Measurements from ENCODE around the gene HYAL2.
"Not testable (repeated sequence)": the region's sequence is repeated elsewhere in the genome, so short reads cannot be mapped to it uniquely, and the experiment has no call there.

The HYAL2 gene

GRCh38 chr3:50327943-50328691 is 5.6 kb upstream of the HYAL2 start, which contains the start of gene TUSC2:
TUSC2 (minus strand) TSS chr3:50328223; CDS start chr3:50328099, 124 bp downstream.
- peak; percentile 91 for DNase-seq

GRCh38 chr3:50327129-50327528 is 4.6 kb upstream of the HYAL2 start:
- DNase-seq, result no peak

DNA sequence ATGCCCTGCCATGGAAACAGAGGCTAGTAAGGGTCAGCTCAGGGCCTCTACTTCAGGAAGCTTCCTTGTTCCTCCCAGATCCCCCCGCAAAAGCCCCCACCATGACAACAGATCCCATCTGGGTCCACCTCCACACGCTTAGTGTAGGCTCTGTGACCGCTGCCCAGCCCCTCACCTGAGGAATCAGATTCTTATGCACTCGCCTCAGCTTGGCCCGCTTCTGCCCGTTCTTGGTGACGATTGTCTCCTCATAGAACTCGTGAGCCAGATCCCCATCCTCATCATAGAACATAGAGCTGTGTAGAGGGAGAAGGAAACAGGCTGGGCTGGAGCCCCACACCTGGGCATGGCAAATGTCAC is 3.6 kb upstream of the HYAL2 start:
- DNase-seq, result no peak

DNA sequence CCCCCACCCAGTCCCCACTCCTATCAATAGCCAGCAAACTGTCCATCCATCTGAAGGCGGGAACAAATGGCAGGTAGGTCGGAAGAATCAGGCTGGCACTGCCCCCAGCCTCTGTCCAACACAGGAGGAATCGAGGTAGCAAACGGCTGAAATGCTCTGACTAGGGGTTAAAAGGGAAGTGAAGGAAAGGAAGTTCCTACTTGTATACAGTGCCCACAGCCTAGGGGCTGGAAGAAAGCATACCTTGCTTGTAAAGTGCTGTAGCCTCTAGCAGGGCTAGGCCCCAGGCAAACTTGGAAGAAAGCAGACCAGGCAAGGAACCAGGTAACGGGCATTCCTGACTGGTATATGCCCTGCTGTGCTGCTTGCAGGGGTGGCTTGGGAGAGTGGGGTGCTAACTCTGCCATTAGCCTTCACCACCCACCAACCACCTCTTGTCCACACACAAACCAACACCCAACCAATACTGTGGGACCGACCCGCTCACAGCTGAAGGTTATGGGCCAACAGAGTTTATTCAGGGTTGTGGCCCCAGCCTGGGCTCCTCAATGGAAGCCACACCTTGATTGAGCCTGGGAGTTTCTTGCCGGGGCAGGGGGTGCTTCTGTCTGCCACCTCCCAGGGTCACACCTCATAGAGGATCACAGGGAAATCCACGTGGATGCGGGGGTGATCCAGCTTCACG is 3.1 kb upstream of the HYAL2 start:
- DNase-seq, result no peak

GRCh38 chr3:50325113-50325480 is 2.6 kb upstream of the HYAL2 start:
- no peak for DNase-seq

GRCh38 chr3:50324351-50325112 is 2.0 kb upstream of the HYAL2 start:
- peak; percentile 24 for DNase-seq

DNA sequence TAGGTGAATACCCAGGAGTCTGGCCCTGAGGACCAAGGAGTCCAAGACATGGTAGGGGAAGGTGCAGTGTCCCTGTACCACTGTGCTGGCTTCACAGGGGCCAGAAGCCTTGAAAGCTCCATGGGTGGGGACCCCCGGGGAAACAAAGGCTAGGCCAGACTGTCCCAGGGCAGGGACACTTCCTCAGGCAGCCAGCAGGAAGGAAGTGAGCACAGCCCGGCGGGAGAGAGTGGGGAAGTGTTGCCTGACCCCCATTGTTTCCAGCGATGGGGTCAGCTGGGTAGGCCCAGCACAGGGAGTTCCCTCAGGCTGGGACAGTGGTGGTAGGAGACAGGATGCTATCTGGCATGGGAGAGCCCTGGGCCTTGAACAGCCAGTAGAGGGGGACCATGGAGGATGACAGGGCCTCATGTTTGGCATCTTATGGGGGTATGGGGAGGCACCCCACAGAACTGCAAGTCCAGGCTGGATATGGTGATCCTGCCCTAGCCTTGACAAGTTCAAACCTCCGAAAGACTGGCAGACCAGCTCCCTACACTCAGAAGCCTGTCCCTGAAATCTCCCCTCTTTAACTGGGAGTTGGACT is 1.2 kb upstream of the HYAL2 start:
- DNase-seq, result no peak

DNA sequence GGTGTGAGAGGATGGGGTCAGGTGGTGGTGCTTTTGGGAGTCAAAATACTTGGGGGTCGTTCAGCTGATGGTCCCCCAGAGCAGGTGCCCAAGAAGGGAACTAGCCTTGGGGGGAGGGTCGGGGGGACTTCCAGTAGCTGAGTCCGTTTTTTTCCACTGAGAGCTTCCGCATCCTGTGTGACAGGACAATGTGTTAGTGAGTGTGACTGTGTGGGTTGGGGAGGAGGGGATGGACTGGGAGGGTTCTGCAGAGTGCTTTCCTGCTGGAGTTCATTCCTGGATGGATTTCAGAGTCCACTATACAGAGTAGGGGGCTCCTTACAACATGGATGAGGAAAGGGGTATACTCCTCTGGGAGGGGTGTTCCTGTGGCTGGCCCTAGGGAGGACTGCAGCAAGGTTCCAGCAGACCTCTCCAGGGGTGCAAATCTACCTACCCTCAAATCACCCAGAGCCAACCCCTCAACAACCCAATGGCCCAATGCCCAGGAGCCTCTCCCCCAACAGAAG is 601 bp upstream of the HYAL2 start:
- no peak for DNase-seq

DNA sequence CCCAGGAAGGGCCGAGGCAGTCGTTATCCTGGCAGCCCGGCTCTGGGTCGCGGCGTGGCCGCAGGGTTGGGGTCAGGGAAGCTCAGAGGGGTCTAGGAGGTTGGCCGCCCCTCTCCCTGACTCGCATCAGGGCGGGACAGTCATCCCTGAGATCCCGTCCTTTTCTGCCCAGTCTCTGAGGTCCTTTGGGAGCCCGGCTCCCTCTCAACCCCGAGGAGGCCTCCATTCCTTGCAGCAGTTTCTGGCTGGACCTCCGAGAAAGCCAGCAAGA is 495 bp downstream of the HYAL2 start:
- no peak for DNase-seq

- peak; percentile 77 for DNase-seq
Observed at GRCh38 chr3:50321336-50322114, 1.0 kb downstream of the HYAL2 start.

GRCh38 chr3:50320853-50321335 is 1.7 kb downstream of the HYAL2 start:
- DNase-seq, result peak; percentile 62

DNA sequence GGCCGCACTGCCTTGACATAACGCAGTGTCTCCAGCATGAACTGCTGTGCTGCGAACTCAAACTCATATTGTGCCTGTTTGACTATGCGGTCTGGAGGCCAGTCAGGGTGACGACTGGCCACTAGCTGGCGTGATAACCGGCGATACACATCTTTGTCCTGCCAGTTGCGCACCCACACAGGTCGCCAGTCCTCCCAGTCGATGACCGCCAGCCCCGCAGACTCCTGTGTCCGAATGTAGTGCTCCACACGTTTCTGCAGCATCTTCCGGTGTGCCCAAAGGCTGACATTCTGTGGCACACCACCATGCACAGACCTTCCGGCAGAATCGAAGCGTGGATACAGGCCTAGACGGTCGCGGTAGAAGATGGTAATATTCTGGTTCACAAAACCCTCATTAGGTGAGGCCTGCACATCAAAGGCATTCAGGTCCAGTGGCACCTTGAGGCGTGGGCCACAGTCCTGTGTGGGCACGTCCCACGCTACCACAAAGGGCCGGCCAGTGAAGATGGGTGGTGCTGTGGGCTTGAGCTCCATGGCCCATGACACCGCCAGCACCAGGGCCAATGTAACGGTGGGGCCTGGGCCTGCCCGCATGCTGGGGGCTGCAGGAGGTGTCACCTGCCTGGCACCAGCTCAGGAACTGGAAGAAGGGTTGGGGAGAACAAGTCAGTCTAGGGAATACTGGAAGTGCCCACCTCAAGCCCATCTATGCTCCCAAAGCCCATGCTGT is 2.5 kb downstream of the HYAL2 start:
- DNase-seq, result no peak

DNA sequence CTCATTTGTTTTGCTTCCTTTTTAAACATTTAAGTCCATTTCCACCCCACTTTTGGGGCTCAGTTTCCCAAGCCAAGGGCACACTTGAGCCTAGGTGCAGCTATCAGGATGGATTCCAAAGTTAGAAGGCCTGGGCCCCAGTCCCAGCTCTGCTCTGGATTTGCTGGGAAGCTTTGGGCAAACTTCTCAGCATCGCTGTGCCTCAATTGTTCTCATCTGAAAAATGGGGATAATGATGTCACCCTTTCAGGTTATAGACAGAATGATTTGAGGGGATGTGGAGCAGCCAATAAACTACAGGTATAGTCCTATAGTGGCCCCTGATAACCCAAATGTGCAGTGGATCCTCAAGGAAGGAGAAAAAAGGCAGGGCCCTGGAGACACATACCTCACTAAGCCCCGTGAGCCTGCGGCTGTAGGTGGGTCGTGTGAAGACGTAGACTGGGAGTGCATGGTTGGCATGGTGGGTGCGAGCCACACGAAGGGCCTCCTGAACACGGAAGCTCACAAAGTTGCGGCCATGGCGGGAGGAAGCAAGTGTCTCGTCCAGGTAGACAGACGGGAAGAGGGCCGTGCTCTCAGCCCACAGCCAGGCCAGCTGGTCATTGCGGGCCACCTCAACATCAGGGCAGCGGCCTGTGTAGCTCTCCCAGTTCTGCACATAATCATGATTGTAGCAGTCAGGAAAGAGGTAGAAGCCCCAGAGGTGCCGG is 3.2 kb downstream of the HYAL2 start:
- no peak for DNase-seq

DNA sequence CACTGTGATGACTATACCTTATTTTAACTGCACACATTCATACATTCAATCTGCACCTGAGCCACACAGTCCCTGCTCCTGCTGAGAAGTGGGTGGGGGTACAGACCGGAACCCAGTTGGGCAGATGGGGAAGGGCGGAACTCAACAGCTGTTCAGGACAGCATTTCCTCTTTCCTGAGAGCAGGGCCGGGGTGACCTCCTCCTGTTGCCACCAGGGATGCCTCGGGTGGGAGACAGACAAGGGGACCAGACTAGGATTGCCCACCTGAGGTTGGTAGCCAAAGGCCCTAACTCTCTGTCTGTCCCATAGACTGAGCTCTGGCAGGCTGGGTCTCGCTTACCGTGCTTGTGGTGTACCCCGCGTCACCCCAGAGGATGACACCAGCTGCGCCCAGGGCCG is 3.9 kb downstream of the HYAL2 start:
- DNase-seq, result no peak

- DNase-seq, result no peak
Observed at GRCh38 chr3:50318163-50318562, 4.4 kb downstream of the HYAL2 start.

- no peak for DNase-seq
Observed at GRCh38 chr3:50317300-50317699, 5.2 kb downstream of the HYAL2 start.

GRCh38 chr3:50316657-50317242 is 5.8 kb downstream of the HYAL2 start:
- DNase-seq, result no peak

GRCh38 chr3:50314816-50315215 is 7.7 kb downstream of the HYAL2 start:
- DNase-seq, result no peak

GRCh38 chr3:50314342-50314741 is 8.2 kb downstream of the HYAL2 start:
- DNase-seq, result no peak

- not testable (repeated sequence) for DNase-seq
Observed at GRCh38 chr3:50312041-50312440, 10.5 kb downstream of the HYAL2 start.

GRCh38 chr3:50304601-50305000 is 17.9 kb downstream of the HYAL2 start:
- DNase-seq, result no peak

All from GDM1 (cell line).